ENCODE measurements around the gene RAPGEF1.

Gene RAPGEF1

DNA sequence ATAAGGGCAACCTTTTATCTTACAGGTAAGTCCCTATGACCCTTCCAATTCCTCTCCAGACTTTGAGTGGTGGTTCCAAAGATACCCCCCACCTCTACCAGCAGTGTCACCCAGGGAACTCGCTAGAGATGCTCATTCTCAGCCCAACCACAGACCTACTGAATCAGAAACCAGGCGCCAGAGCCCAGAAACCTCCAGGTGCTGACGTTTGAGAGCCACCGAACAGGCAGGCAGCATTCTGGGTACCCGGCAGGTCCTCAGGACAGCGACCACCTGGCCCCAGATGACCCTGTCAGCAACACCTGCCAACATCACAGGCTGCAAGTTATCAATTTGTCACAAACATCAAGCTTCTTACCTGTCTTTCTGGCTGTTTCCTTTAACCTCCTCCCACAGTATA lies 19.5 kb downstream of the RAPGEF1 start:
- H3K27me3 ChIP-seq (ENCODE audit: insufficient read depth, insufficient read length), result no peaks in the 10 kb centered on the region
- peaks cover 28% of the 10 kb centered on the region for H3K36me3 ChIP-seq (ENCODE audit: insufficient read depth, insufficient read length, low read length)
- no peak overlapping the region for H3K4me3 ChIP-seq (ENCODE audit: insufficient read length, low read depth)
- no peak overlapping the region for H3K9ac ChIP-seq (ENCODE audit: insufficient read length, low read depth)
- no peak for DNase-seq (ENCODE audit: low read depth, low spot score)
- H3K4me1 ChIP-seq (ENCODE audit: insufficient read depth, insufficient read length), result no peaks in the 10 kb centered on the region
- TF ChIP-seq ZNF274 (IDR thresholded peaks at IDR 0.05; ENCODE audit: low read depth, low read length) (no peak), YY1 (IDR thresholded peaks at IDR 0.05; ENCODE audit: insufficient read depth, insufficient read length) (no peak), SUZ12 (IDR thresholded peaks at IDR 0.05; ENCODE audit: extremely low read depth, insufficient read depth, insufficient read length) (no peak)
- no peaks in the 10 kb centered on the region for H3K9me3 ChIP-seq (ENCODE audit: insufficient read depth, low read length)

DNA sequence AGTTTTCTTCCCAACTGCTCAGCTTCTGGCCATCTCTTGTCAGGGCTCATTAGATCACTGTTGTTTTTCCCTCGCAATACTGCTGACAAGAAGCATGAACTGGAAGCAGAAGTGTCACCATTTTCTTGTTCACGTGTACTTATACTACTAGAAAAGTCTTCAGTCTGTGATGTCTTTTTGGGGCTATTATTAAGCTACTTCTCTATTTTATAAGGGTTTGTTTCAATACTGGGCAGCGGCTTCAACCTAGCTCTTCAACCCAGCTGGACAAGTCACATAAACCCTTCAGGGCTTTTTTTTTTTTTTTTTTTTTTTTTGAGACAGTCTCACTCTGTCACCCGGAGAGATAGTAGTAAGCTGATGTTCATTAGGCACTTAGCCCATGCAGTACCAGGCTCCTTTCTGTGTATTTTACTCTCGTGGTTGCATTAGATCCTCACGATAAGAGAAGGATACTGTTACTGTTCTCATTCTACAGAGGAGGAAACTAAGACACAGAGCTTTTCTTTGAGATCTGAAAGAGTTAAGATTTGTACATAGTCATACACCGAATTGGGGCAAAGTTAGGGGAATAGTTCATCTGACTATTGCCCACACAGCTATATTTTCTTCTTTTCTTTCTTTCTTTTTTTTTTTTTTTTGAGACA lies 20.5 kb downstream of the RAPGEF1 start:
- no peak overlapping the region for H3K4me3 ChIP-seq (ENCODE audit: insufficient read length, low read depth)
- no peak overlapping the region for H3K9ac ChIP-seq (ENCODE audit: insufficient read length, low read depth)
- no peaks in the 10 kb centered on the region for H3K4me1 ChIP-seq (ENCODE audit: insufficient read depth, insufficient read length)
- no peak for DNase-seq (ENCODE audit: low read depth, low spot score)
- TF ChIP-seq SUZ12 (IDR thresholded peaks at IDR 0.05; ENCODE audit: extremely low read depth, insufficient read depth, insufficient read length) (no peak), ZNF274 (IDR thresholded peaks at IDR 0.05; ENCODE audit: low read depth, low read length) (no peak), YY1 (IDR thresholded peaks at IDR 0.05; ENCODE audit: insufficient read depth, insufficient read length) (no peak)
- H3K9me3 ChIP-seq (ENCODE audit: insufficient read depth, low read length), result no peaks in the 10 kb centered on the region
- H3K36me3 ChIP-seq (ENCODE audit: insufficient read depth, insufficient read length, low read length), result peaks cover 28% of the 10 kb centered on the region
- H3K27me3 ChIP-seq (ENCODE audit: insufficient read depth, insufficient read length), result no peaks in the 10 kb centered on the region

DNA sequence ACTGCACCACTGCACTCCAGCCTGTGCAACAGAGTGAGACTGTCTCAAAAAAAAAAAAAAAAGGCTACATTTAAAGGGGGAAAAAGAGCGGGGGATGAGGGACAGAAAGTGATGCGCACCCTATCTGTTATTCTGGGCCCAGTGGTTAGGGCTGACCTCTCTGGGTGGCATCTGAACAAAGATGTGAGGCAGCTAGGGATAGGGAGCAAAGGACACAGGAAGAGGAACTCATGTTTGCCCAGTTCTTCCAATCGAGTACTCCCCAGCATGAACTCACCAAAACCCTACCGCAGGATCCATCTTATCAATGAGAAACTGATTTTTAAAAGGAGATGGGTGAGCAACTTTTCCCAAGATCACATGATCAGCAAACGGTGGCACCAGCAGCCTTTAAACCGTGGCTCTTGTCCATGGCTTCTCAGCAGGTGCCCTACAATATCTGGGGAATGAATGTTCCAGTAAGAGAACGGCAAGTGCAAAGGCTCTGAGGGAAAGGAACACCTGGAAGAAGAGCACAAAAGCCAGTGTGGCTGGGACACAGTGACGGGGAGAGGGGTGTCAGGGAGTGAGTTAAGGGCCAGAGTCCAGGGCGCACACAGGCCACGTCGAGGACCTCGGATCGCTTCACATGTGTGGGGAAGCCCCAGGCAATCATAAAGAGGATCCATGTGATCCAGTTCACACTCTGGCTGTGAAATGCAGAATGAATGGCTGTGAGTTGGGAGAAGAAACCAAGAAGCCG lies 22.0 kb downstream of the RAPGEF1 start:
- H3K9ac ChIP-seq (ENCODE audit: insufficient read length, low read depth), result no peak overlapping the region
- no peak for TF ChIP-seq SUZ12 (IDR thresholded peaks at IDR 0.05; ENCODE audit: extremely low read depth, insufficient read depth, insufficient read length)
- TF ChIP-seq ZNF274 (IDR thresholded peaks at IDR 0.05; ENCODE audit: low read depth, low read length), result no peak
- TF ChIP-seq YY1 (IDR thresholded peaks at IDR 0.05; ENCODE audit: insufficient read depth, insufficient read length), result no peak
- no peaks in the 10 kb centered on the region for H3K9me3 ChIP-seq (ENCODE audit: insufficient read depth, low read length)
- no peaks in the 10 kb centered on the region for H3K4me1 ChIP-seq (ENCODE audit: insufficient read depth, insufficient read length)
- DNase-seq (ENCODE audit: low read depth, low spot score), result no peak
- H3K36me3 ChIP-seq (ENCODE audit: insufficient read depth, insufficient read length, low read length), result peaks cover 22% of the 10 kb centered on the region
- H3K27me3 ChIP-seq (ENCODE audit: insufficient read depth, insufficient read length), result no peaks in the 10 kb centered on the region
- no peak overlapping the region for H3K4me3 ChIP-seq (ENCODE audit: insufficient read length, low read depth)

DNA sequence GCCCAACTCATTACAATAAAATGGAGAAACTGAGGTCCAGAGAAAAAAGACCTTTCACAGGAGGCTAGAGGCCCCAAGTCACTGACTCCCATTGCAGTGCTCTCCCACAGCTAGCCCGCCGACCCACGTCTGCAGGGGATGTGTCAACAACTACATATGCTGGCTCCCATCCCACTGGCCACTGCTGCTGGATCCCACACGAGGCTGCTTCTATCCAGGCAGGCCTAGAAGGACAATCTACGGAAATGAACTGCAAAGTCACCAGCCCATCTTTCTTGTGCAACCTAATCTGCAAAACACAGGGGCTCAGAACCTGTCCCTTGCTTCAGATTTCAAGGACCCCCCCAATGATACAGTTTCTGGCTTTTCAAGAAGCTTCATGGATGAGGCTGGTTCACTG lies 24.0 kb downstream of the RAPGEF1 start:
- Histone ChIP-seq H3K36me3 (ENCODE audit: insufficient read depth, insufficient read length, low read length) (peaks cover 11% of the 10 kb centered on the region), H3K4me3 (ENCODE audit: insufficient read length, low read depth) (no peak overlapping the region), H3K9ac (ENCODE audit: insufficient read length, low read depth) (no peak overlapping the region), H3K4me1 (ENCODE audit: insufficient read depth, insufficient read length) (no peaks in the 10 kb centered on the region), H3K9me3 (ENCODE audit: insufficient read depth, low read length) (no peaks in the 10 kb centered on the region), H3K27me3 (ENCODE audit: insufficient read depth, insufficient read length) (no peaks in the 10 kb centered on the region)
- TF ChIP-seq ZNF274 (IDR thresholded peaks at IDR 0.05; ENCODE audit: low read depth, low read length) (no peak), SUZ12 (IDR thresholded peaks at IDR 0.05; ENCODE audit: extremely low read depth, insufficient read depth, insufficient read length) (no peak), YY1 (IDR thresholded peaks at IDR 0.05; ENCODE audit: insufficient read depth, insufficient read length) (no peak)
- DNase-seq (ENCODE audit: low read depth, low spot score), result no peak

DNA sequence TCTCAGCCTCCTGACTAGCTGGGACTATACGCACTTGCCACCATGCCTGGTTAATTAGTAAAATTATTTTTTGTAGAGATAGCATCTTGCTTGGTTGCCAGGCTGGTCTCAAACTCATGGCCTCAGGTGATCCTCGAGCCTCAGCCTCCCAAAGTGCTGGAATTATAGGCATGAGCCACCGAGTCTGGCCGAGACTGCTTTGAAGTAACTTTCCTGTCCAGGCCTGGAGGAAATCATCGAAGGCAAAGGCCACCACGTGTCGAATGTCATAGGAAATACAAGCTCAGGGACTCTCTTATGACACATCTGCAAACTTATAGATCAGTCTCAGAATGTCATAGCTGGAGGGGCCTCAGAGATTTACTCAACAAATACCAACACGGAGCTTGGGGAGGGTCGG lies 25.1 kb downstream of the RAPGEF1 start:
- TF ChIP-seq YY1 (IDR thresholded peaks at IDR 0.05; ENCODE audit: insufficient read depth, insufficient read length), result no peak
- TF ChIP-seq SUZ12 (IDR thresholded peaks at IDR 0.05; ENCODE audit: extremely low read depth, insufficient read depth, insufficient read length), result no peak
- no peak for TF ChIP-seq ZNF274 (IDR thresholded peaks at IDR 0.05; ENCODE audit: low read depth, low read length)
- no peaks in the 10 kb centered on the region for H3K27me3 ChIP-seq (ENCODE audit: insufficient read depth, insufficient read length)
- no peaks in the 10 kb centered on the region for H3K4me1 ChIP-seq (ENCODE audit: insufficient read depth, insufficient read length)
- H3K9ac ChIP-seq (ENCODE audit: insufficient read length, low read depth), result no peak overlapping the region
- no peak for DNase-seq (ENCODE audit: low read depth, low spot score)
- no peaks in the 10 kb centered on the region for H3K9me3 ChIP-seq (ENCODE audit: insufficient read depth, low read length)
- peaks cover 10% of the 10 kb centered on the region for H3K36me3 ChIP-seq (ENCODE audit: insufficient read depth, insufficient read length, low read length)
- H3K4me3 ChIP-seq (ENCODE audit: insufficient read length, low read depth), result no peak overlapping the region

DNA sequence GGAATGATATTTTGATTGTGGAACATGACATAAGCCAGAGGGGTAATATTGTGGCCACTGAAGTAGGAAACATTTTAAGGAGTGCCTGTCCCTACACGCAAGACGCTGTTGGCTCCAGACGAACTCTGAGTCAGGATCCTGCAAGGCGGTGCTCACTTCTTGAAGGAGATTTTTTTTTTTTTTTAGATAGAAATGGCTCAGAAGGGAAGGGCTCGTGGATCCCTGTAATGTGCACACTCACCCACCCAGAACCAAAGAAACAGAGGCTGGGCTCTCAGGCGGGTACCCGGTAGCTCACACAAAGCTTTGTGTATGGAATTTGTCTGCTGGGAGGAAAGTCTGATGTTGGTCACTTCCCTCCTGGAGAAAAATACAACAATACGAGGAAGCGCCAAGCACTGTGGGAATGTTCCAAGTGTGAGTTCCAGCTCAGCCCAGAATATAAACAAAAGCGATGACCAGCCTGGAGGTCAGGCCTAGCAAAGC lies 25.7 kb downstream of the RAPGEF1 start:
- no peaks in the 10 kb centered on the region for H3K4me1 ChIP-seq (ENCODE audit: insufficient read depth, insufficient read length)
- no peak overlapping the region for H3K4me3 ChIP-seq (ENCODE audit: insufficient read length, low read depth)
- no peak for DNase-seq (ENCODE audit: low read depth, low spot score)
- TF ChIP-seq YY1 (IDR thresholded peaks at IDR 0.05; ENCODE audit: insufficient read depth, insufficient read length) (no peak), ZNF274 (IDR thresholded peaks at IDR 0.05; ENCODE audit: low read depth, low read length) (no peak), SUZ12 (IDR thresholded peaks at IDR 0.05; ENCODE audit: extremely low read depth, insufficient read depth, insufficient read length) (no peak)
- no peaks in the 10 kb centered on the region for H3K27me3 ChIP-seq (ENCODE audit: insufficient read depth, insufficient read length)
- no peaks in the 10 kb centered on the region for H3K9me3 ChIP-seq (ENCODE audit: insufficient read depth, low read length)
- H3K9ac ChIP-seq (ENCODE audit: insufficient read length, low read depth), result no peak overlapping the region
- peaks cover 10% of the 10 kb centered on the region for H3K36me3 ChIP-seq (ENCODE audit: insufficient read depth, insufficient read length, low read length)

DNA sequence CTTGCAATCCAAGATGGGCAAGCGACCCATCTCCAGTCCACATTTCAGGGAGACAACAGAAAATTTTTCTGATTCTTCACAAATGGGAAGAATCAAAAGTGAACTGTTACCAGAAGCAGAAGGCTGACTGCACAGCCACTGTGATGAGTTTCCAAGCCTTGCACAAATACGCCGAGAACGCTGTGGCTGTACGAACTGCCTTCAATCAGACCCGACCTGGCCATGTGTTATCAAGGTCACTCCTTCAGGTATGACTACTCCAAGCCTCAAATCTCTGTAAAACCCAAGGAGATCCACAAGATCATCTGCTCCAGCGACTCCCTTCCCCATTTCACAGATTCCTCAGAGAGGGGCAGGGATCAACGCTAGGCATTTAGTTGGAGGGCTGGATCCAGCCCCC lies 26.9 kb downstream of the RAPGEF1 start:
- TF ChIP-seq SUZ12 (IDR thresholded peaks at IDR 0.05; ENCODE audit: extremely low read depth, insufficient read depth, insufficient read length) (no peak), ZNF274 (IDR thresholded peaks at IDR 0.05; ENCODE audit: low read depth, low read length) (no peak), YY1 (IDR thresholded peaks at IDR 0.05; ENCODE audit: insufficient read depth, insufficient read length) (no peak)
- H3K36me3 ChIP-seq (ENCODE audit: insufficient read depth, insufficient read length, low read length), result peaks cover 9% of the 10 kb centered on the region
- H3K27me3 ChIP-seq (ENCODE audit: insufficient read depth, insufficient read length), result no peaks in the 10 kb centered on the region
- H3K4me3 ChIP-seq (ENCODE audit: insufficient read length, low read depth), result no peak overlapping the region
- H3K9ac ChIP-seq (ENCODE audit: insufficient read length, low read depth), result no peak overlapping the region
- no peak for DNase-seq (ENCODE audit: low read depth, low spot score)
- H3K9me3 ChIP-seq (ENCODE audit: insufficient read depth, low read length), result no peaks in the 10 kb centered on the region
- peaks cover 2% of the 10 kb centered on the region for H3K4me1 ChIP-seq (ENCODE audit: insufficient read depth, insufficient read length)

Data from NT2/D1 (cell line).